NAMALWA (cell line): ENCODE results near the gene P4HA1.
"Not testable (repeated sequence)": the region's sequence is repeated elsewhere in the genome, so short reads cannot be mapped to it uniquely, and the experiment has no call there.

Experiments
- DNase-seq: peaks from one replicate; pipeline ENCODE4 v3.0.0-alpha.2; 2015; ENCODE audit warnings: low spot score

The P4HA1 gene

DNA sequence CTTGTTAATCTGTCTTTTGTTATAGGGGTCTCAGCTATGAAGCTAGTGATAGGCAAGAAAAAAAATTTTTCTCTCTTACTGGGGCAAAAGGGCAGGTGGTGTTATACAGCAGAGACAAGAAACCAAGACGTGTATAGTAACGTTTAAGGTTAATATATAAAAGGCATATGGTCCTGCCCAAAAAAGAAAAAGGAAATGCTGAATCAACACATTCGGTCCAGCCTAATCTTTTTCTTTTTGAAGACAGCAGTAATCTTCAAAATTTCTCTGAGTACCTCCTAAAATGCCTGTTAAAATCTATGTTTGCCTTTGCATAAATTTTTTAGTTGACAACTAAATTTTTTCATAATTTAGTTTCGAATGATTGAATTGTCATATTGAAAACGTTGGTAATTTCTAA, 54.5 kb downstream of the P4HA1 start:
- DNase-seq: no peak

GRCh38 chr10:73039635-73040034, 57.0 kb downstream of the P4HA1 start:
- DNase-seq: no peak

GRCh38 chr10:73036285-73036684, 60.4 kb downstream of the P4HA1 start:
- DNase-seq: not testable (repeated sequence)

GRCh38 chr10:73032536-73032935, 64.1 kb downstream of the P4HA1 start:
- no peak for DNase-seq

GRCh38 chr10:73026623-73027022, 70.0 kb downstream of the P4HA1 start:
- DNase-seq: not testable (repeated sequence)

DNA sequence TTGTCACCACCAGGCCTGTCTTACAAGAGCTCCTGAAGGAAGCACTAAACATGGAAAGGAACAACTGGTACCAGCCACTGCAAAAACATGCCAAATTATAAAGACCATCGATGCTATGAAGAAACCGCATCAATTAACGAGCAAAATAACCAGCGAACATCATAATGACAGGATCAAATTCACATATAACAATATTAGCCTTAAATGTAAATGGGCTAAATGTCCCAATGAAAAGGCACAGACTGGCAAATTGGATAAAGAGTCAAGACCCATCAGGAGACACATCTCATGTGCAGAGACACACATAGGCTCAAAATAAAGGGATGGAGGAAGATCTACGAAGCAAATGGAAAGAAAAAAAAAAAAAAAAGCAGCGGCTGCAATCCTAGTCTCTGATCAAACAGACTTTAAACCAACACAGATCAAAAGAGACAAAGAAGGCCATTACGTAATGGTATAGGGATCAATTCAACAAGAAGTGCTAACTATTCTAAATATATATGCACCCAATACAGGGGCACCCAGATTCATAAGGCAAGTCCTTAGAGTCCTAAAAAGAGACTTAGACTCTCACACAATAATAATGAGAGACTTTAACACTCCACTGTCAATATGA, 73.1 kb downstream of the P4HA1 start:
- DNase-seq: not testable (repeated sequence)

DNA sequence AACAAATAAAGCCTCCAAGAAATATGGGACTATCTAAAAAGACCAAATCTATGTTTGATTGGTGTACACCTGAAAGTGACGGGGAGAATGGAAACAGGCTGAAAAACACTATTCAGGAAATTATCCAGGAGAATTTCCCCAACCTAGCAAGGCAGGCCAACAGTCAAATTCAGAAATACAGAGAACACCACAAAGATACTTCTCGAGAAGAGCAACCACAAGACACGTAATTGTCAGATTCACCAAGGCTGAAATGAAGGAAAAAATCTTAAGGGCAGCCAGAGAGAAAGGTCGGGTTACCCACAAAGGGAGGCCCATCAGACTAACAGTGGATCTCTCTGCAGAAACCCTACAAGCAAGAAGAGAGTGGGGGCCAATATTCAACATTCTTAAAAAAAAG, 73.7 kb downstream of the P4HA1 start:
- DNase-seq: not testable (repeated sequence)

- not testable (repeated sequence) for DNase-seq
Measured at GRCh38 chr10:73021538-73022164, 75.0 kb downstream of the P4HA1 start.

DNA sequence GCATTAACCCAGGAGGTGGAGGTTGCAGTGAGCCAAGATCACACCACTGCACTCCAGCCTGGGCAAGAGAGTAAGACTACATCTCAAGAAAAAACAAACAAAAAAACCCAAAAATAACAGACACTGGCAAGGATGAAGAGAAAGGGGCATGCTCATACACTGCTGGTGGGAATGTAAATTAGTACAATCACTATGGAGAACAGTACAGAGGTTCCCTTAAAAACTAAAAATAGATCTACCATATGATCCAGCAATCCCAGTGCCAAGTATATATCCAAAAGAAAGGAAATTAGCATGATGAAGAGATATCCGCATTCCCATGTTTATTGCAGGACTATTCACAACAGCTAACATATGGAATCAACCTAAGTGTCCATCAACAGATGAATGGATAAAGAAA, 75.6 kb downstream of the P4HA1 start:
- DNase-seq: no peak

DNA sequence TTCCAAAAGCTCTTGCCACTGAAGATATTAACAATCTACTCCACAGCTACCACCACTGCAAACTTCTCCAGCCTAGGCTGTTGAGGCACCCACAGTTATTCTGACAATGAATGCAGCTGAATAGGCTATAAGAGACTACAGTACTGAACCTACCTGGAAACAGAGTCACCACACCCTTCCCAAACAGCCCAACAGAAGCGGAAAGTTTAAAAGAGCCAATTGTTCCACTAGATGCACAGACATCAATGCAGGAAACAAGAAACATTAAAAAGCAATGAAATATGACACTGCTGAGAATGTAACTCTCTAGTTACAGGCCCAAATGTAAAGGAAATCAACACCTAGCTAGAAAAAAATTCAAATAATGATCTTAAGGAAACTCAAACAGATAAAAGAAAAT, 77.6 kb downstream of the P4HA1 start:
- no peak for DNase-seq

DNA sequence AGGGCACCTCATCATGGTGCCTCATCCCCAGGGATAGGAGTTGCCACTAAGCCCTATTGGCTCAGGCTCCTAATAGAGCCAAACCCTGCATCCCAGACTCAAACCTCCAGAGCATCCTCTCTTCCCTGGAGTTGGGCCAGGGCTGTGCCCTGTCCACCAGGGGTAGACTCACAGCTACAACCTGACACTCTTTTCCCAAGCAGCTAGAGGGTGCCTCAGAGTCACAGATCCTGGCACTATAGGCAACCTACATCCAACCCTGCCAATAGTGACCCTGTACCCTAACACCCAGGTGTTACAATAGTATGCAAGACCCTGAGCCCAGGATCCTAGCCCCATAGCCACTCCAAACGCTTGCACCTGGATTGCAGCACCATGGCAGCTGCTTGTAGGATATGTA, 78.0 kb downstream of the P4HA1 start:
- no peak for DNase-seq

GRCh38 chr10:73017955-73018480, 78.6 kb downstream of the P4HA1 start:
- DNase-seq: no peak

GRCh38 chr10:73015779-73016178, 80.9 kb downstream of the P4HA1 start:
- DNase-seq: no peak

GRCh38 chr10:73003822-73004221, 92.8 kb downstream of the P4HA1 start:
- no peak for DNase-seq

- DNase-seq: no peak
Measured at GRCh38 chr10:73000973-73001372, 95.7 kb downstream of the P4HA1 start.

DNA sequence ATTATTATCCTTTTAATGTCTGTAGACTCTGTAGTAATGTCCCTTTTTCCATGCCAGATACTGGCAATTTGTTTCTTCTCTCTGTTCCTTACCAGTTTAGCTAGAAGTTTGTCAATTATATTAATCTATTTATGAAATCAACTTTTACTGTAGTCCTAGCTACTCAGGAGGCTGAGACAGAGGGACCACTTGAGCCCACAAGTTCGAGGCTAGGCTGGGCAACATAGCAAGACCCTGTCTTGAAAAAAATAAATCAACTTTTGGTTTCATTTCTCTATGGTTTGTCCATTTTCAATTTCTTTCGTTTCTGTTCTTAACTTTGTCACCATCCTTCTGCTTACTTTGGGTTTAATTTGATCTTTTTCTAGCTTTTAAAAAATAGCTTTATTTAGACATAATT, 99.6 kb downstream of the P4HA1 start:
- no peak for DNase-seq

DNA sequence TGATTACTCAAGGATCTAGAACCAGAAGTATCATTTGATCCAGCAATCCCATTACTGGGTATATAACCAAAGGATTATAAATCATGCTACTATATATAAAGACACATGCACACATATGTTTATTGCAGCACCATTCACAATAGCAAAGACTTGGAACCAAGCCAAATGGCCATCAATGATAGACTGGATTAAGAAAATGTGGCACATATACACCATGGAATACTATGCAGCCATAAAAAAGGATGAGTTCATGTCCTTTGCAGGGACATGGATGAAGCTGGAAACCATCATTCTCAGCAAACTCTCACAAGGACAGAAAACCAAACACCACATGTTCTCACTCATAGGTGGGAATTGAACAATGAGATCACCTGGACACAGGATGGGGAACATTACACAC, 101.2 kb downstream of the P4HA1 start:
- DNase-seq: not testable (repeated sequence)

GRCh38 chr10:72989771-72990170, 106.9 kb downstream of the P4HA1 start:
- DNase-seq: not testable (repeated sequence)

DNA sequence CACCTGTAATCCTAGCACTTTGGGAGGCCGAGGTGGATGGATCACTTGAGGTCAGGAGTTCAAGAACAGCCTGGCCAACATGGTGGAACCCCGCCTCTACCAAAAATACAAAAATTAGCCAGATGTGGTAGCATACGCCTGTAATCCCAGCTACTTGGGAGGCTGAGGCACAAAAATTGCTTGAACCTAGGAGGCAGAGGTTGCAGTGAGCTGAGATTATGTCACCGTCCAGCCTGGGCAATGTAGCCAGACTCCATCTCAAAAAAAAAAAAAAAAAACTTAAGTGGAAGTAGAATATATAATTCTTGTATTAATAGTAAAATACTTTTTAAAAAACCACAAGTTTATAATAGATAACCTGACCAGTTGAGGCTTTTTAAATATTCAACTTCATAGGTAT, 112.0 kb downstream of the P4HA1 start:
- not testable (repeated sequence) for DNase-seq

DNA sequence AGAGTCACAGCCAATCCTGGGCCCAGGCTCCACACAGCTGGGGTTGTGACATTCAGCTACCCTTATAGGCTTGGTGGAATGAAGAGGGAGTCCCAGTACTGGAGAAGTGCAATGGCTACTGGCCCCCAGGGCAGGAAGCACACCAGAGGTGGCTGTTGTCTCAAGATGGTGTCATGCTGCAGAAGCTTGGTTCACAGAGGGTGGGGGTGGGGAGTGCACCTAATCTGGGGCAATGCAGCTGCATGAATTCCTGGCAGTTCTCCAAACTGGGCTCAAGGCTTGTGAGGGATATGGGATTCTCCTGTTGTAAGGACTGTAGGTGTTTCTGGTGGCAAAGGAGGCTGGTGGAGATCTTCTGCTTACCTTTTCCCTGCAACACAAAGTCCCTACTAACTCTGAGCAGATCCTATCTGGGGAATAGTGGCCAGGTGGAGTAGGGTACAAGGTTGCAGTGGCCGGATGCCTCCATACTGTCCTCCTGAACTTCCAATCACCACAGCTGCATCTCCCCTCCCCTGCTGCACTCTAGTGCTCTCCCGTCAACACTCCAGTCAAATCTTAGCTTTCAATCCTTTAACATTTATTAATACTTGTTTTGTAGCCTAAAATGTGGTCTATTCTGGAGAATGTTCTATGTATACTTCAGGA, 114.7 kb downstream of the P4HA1 start:
- no peak for DNase-seq

- DNase-seq: no peak
Measured at GRCh38 chr10:72981028-72981881, 115.4 kb downstream of the P4HA1 start.

DNA sequence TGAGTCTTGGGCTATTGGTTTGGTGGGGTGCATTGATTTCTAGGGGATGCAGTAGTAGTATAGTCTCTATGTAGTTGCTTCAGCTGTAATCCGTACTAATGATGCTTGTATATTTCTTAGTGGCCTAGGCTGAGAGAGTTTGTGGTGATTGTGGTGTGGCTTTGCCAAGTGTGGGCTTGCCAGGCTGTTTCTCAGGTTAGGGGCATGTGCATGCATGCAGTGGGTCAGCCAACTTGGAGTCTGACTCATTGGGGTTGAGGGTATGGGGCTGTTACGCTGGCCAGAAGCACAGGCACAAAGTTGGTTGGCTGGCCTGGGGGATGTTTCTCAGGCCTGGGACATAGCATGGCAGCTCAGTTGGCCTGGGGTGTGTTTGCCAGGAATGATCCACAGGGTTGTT, 116.3 kb downstream of the P4HA1 start:
- no peak for DNase-seq
